ENCODE measurements around the gene SEMA4G. TPM values are rescaled to one million over a fixed set of nuclear protein-coding genes. Genes with fewer than 3 reads are reported as not detected.

SEMA4G gene
- total and polyA plus RNA-seq, 2 of the 8 experiments (the other 6 are each of a cell fraction or from before 2014, with no cell fraction given): 7.1 to 18.2 TPM

DNA sequence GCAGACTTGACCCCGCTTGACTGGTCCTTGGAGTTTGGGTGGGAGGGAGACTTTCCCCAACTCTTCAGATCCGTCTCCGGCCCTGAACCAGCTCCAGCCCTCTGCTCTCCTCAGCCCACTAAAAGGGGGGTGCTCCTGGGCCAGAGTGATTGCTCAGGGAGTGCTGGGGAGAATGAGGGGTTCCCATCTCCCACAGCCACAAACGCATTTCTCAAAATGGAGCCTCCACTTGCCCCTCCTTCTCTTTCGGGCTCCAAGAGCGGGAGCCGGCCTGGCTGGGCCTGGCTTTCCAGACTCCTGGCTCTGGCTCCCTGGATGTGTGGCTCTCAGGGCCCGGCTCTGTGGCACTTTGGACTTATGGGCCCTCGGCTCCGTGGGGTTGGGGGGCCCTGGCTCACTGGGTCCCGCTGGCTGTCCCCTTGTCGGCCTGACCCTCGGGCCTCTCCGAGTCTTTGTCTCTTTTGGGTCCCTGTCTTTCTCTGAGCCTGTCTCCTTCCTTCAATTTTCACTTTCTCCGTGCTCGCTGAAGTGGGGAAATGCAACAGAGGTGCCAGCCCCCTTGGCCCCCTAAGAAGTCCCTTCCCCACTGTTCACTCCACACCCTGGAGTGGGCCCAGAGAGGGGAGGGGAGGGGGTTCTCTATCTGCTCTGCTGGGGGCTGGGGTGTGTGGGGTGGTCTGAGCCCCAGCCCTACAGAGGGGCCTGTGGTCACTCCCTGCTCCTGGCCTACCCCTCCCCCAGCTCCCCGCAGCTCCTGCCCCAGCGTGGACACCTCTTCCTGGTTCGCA, 31.0 kb downstream of the SEMA4G start:
- no peak overlapping the region for H3K14ac ChIP-seq (ENCODE audit: insufficient read length)
- H3K23me2 ChIP-seq (ENCODE audit: low read depth, low read length): peaks cover 17% of the 10 kb centered on the region
- H3K27me3 ChIP-seq (replicated peaks in 1 of 4; ENCODE audit: control insufficient read depth in 3 of 4, extremely low read depth in 1 of 4, insufficient read depth in 3 of 4, low read length in 3 of 4): no peaks in the 10 kb centered on the region
- H3K36me3 ChIP-seq (ENCODE audit: control insufficient read depth in 2 of 4, insufficient read depth in 4 of 4, low read length in 3 of 4): peaks cover 5 to 24% (median 17%) of the 10 kb centered on the region in 4 experiments; a peak in 7 of 8 replicates
- H3K4ac ChIP-seq (replicated peaks; ENCODE audit: insufficient read length, low read depth, low read length): peak overlapping the region; percentile 44
- no peak overlapping the region; the same call in 1 of the 2 replicates for H2AK5ac ChIP-seq (ENCODE audit: low read depth, low read length)
- no peak overlapping the region for H2BK12ac ChIP-seq (ENCODE audit: low read depth, low read length)
- peaks cover 0 to 11% of the 10 kb centered on the region in 2 experiments for H4K20me1 ChIP-seq (replicated peaks in 1 of 2; ENCODE audit: control insufficient read depth in 1 of 2, insufficient read depth in 2 of 2, low read length in 2 of 2)
- POLR2A ChIA-PET (ENCODE audit: partially characterized antibody): interaction anchor here (1.2 to 12.6 kb wide), 6 partner anchors 9 to 33 kb away, joined by 3 to 143 read pairs (median 19); partner anchors contain the start of genes MRPL43 and TWNK
- H4K8ac ChIP-seq (ENCODE audit: extremely low read depth, insufficient read depth, low read length): peak overlapping the region; percentile 97; the same call in 1 of the 2 replicates
- peak overlapping the region; percentile 86 for H3K18ac ChIP-seq (ENCODE audit: extremely low read depth, low read length)
- H3K4me2 ChIP-seq (ENCODE audit: insufficient read depth in 1 of 2, low read depth in 2 of 2, low read length in 2 of 2): peak overlapping the region; percentile 90 to 93
- no peak overlapping the region for H2AFZ ChIP-seq (ENCODE audit: low read length)
- DNase-seq (ENCODE audit: low read depth in 1 of 2, low spot score in 2 of 2) (peak in 1 of 2 experiments; percentile 63), FAIRE-seq (no peak)
- peak overlapping the region; percentile 62 for H3K56ac ChIP-seq (replicated peaks; ENCODE audit: insufficient read length, low read depth, low read length)
- peaks cover 4 to 24% (median 14%) of the 10 kb centered on the region in 4 experiments for H3K4me1 ChIP-seq (replicated peaks in 1 of 4; ENCODE audit: control insufficient read depth in 3 of 4, insufficient read depth in 4 of 4, low read length in 3 of 4)
- H3K27ac ChIP-seq (ENCODE audit: low read depth, low read length): peak overlapping the region; percentile 84
- peak overlapping the region; percentile 60 to 90 (median 74) for H3K4me3 ChIP-seq (ENCODE audit: extremely low read depth in 1 of 4, insufficient read depth in 2 of 4, low read depth in 3 of 4, low read length in 4 of 4)
- H3K79me2 ChIP-seq (ENCODE audit: control insufficient read depth in 1 of 2, insufficient read depth in 2 of 2, low read length in 2 of 2): peaks cover 0 to 33% of the 10 kb centered on the region in 2 experiments; a peak in 2 of 4 replicates
- CTCF ChIA-PET (ENCODE audit: partially characterized antibody): interaction anchor here (1.0 to 26.8 kb wide), 6 partner anchors 7 to 121 kb away, joined by 3 to 464 read pairs (median 5); no protein-coding TSS in a partner anchor
- peaks cover 6% of the 10 kb centered on the region; the same call in 1 of the 2 replicates for H3K79me1 ChIP-seq (ENCODE audit: low read depth, low read length)
- peak overlapping the region; percentile 31 for H4K5ac ChIP-seq (ENCODE audit: insufficient read length, low read depth, low read length)
- WGBS, 2 experiments (ENCODE audit: extremely low coverage in 1 of 2, insufficient coverage in 1 of 2, insufficient read length in 1 of 2, insufficient replicate concordance in 2 of 2, low coverage in 1 of 2, low lambda C conversion rate in 2 of 2, missing lambda C conversion rate in 1 of 2): 20% methylated on average over 15 of the region's 19 CpGs; no CpG with 5 or more reads in 1 of the 2 experiments
- H2BK5ac ChIP-seq (ENCODE audit: low read depth, low read length): peak overlapping the region; percentile 64
- peak overlapping the region; percentile 48; the same call in 1 of the 2 replicates for H2BK15ac ChIP-seq (ENCODE audit: low read length)
- peak overlapping the region; percentile 41 for H4K91ac ChIP-seq (replicated peaks; ENCODE audit: insufficient read length, low read length)
- H3K9ac ChIP-seq (replicated peaks in 1 of 4; ENCODE audit: extremely low read depth in 1 of 4, low read depth in 3 of 4, low read length in 3 of 4): peak overlapping the region; percentile 80 to 94 (median 88)
- H3K9me3 ChIP-seq (ENCODE audit: insufficient read depth in 2 of 2, low read depth in 1 of 2, low read length in 1 of 2): no peaks in the 10 kb centered on the region
- no peak overlapping the region for H2BK20ac ChIP-seq (ENCODE audit: low read length)
- H3K23ac ChIP-seq (ENCODE audit: insufficient read length): no peak overlapping the region
- no peak overlapping the region for H2BK120ac ChIP-seq (replicated peaks; ENCODE audit: low read depth, low read length)
- TF ChIP-seq SIN3A (conservative IDR thresholded peaks at IDR 0.05 in 1 of 2, IDR thresholded peaks at IDR 0.05 in 1 of 2; ENCODE audit: low read depth in 1 of 2, low read length in 2 of 2) (no peak), TBP (IDR thresholded peaks at IDR 0.05; ENCODE audit: low read depth, low read length) (no peak; the same call in 1 of the 2 replicates), KDM4A (IDR thresholded peaks at IDR 0.05; ENCODE audit: low read depth, low read length, severe bottlenecking) (peak; percentile 35), SP2 (IDR thresholded peaks at IDR 0.05; ENCODE audit: low read length) (no peak), TEAD4 (IDR thresholded peaks at IDR 0.05; ENCODE audit: low read depth, low read length) (no peak), POLR2A (IDR thresholded peaks at IDR 0.05; ENCODE audit: control extremely low read depth in 1 of 2, low read depth in 2 of 2, low read length in 2 of 2) (peak in 1 of 2 experiments; percentile 47; a peak in 2 of 3 replicates), HDAC2 (IDR thresholded peaks at IDR 0.05; ENCODE audit: borderline replicate concordance in 1 of 2, low read depth in 2 of 2, low read length in 2 of 2) (no peak), JUN (IDR thresholded peaks at IDR 0.05; ENCODE audit: low read depth, low read length) (no peak), YY1 (IDR thresholded peaks at IDR 0.05; ENCODE audit: low read depth, low read length) (peak; percentile 66), KDM5A (IDR thresholded peaks at IDR 0.05; ENCODE audit: low read length) (no peak), SIX5 (IDR thresholded peaks at IDR 0.05; ENCODE audit: low read depth, low read length) (no peak)

All from H1 (cell line).